A549 (cell line): ENCODE results near the gene PIP5K1B.

Experiments
- RAD21 ChIP-seq, 2 experiments: fragments of >200 bp in 1 of 2; sonication (Bioruptor Twin) in 1 of 2; formaldehyde crosslinking in 1 of 2; IDR thresholded peaks in 1 of 2; conservative IDR thresholded peaks in 1 of 2; 2 replicates in 1 of 2; 3 replicates in 1 of 2; pipeline ENCODE4 v1.6.1; 2012 to 2018; ENCODE audit warnings: inconsistent platforms in 1 of 2
- USF2 ChIP-seq: fragments of 450-650 bp; IDR thresholded peaks from 2 replicates; pipeline ENCODE4 v1.6.1; 2014; ENCODE audit warnings: antibody characterized with exemption

- TF ChIP-seq USF2 (no peak), RAD21 (conservative IDR thresholded peaks at IDR 0.05 in 1 of 2, IDR thresholded peaks at IDR 0.05 in 1 of 2) (no peak)
These were observed 250.3 kb downstream of the PIP5K1B start for GRCh38 chr9:68955330-68955729.
